KOPT-K1 (cell line): ENCODE data around the gene AFMID.
A peak's percentile ranks its signal among the peaks of the same experiment; 100 is the strongest.

Source experiments
- H3K27ac ChIP-seq: fragments of 200-600 bp; sonication (generic); 2 replicates; pipeline ENCODE4 v1.5.1; 2016; ENCODE audit warnings: antibody characterized with exemption, mild to moderate bottlenecking, low read depth, low read length; ENCODE audit not compliant: poor library complexity, severe bottlenecking
- H3K36me3 ChIP-seq: fragments of 200-600 bp; sonication (generic); 2 replicates; pipeline ENCODE4 v1.5.1; 2017; ENCODE audit warnings: antibody characterized with exemption, mild to moderate bottlenecking, low read length, moderate library complexity; ENCODE audit not compliant: insufficient read depth
- H3K9me3 ChIP-seq: fragments of 200-600 bp; sonication (generic); 2 replicates; pipeline ENCODE4 v1.5.1; 2017; ENCODE audit warnings: antibody characterized with exemption, low read length, mild to moderate bottlenecking; ENCODE audit not compliant: insufficient read depth, poor library complexity, severe bottlenecking

AFMID gene

DNA sequence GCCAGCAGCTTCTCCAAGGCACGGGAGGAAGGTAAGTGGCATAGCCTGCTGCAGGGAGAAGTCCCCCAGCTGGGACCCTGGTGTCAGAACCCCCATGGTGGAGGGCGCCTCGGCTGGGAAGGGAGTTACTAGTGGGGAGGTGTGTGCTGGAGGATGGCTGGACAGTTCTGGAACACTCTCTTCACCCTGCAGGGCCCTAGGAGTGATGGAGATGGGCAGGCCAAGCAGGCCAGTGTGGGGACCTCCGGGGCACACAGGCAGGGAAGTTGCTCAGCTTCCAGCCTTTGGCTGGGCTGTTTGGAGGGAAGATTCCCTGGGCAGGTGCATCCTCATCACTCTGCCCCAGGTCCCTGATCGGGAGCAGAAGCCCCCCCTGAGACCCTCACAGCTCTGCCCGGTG lies 40.3 kb upstream of the AFMID start:
- Histone ChIP-seq H3K27ac (no peak overlapping the region), H3K9me3 (no peaks in the 10 kb centered on the region), H3K36me3 (peaks cover 12% of the 10 kb centered on the region)

DNA sequence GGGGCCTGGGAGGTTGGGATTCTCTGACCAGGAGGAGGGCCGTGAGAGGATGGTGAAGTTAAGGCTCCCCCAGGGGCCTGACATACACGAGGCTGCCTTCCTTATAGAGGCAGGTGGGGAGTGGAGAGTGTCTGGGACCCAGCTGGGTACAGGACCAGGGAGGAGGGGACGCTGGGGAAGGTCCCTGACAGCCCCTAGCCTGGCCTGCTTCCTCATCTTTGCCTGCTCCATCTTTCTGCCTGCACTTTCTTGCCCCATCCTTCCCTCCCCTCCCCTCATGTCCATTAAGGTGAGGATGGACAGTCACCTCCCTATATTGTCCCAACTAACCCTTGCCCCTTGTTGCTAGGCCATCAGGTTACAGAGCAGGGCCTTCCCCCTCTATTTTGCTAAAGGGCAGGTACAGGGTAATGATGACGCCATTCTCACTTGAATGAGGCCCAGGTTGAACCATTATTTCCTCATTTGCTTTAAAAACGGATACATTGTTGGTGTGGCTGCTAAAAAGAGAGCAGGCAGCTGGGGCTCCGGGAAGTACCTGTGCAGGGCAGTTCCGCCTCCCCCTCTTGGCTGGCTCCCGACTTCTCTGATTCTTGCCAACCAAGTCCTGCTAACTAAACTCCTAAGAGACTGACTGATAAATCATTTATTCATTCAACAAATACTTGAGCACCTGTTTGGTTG lies 39.7 kb upstream of the AFMID start:
- H3K36me3 ChIP-seq, result peaks cover 6% of the 10 kb centered on the region
- no peaks in the 10 kb centered on the region for H3K9me3 ChIP-seq
- H3K27ac ChIP-seq, result no peak overlapping the region

DNA sequence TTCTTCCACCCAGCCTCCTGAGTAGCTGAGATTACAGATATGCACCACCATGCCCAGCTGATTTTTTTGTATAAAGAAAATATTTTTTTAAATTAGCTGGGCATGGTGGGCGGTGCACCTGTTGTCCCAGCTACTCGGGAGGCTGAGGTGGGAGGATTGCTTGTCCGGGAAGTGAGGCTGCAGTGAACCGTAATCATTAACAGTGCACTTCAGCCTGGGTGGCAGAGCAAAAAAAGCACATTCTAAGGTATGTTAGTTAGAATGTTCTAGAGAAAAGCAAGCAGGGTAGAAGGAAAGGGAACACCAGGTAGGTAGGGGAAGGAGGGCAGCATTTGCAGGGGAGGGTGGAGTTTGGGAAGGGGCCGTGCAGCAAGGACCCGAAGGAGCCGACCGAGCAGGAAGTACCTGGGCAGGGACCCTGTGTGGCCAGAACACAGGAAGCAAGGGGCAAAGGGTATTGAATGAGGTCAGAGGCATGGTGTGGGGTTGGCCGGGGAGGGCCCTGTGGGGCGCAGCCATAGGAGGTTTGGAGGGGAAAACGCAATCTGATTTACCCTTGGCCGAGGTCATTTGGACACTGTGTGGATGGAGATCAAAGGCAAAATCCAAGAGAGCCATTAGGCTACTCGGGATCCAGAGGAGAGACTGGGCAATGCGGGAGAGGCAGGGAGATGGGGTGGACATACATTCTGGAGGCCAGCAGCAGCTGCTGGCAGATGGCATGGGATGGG lies 38.7 kb upstream of the AFMID start:
- Histone ChIP-seq H3K36me3 (no peaks in the 10 kb centered on the region), H3K9me3 (no peaks in the 10 kb centered on the region), H3K27ac (no peak overlapping the region)

DNA sequence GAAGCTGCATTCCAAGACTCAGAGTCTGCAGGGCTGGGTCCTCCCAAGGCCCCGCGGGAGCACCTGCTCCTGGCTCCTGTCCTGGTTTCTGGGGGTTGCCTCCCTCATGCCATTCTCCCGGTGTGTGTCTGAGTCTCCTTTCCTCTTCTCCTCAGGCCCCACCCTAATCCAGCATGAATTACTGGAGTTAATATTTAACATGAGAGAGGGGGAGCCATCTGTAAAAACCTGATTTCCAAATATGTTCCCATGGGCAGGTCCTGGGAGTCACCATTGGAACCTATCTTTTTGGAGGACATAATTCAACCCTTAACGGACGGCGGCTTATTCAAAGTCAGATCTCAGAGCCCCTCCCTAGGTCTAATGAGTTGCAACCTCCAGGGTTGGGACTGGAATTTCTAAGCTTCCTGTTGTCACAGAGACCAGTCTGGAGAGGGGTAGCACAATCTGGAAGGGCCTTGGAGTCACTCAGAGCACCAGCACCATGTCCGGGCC lies 35.6 kb upstream of the AFMID start:
- Histone ChIP-seq H3K9me3 (no peaks in the 10 kb centered on the region), H3K27ac (no peak overlapping the region), H3K36me3 (no peaks in the 10 kb centered on the region)

DNA sequence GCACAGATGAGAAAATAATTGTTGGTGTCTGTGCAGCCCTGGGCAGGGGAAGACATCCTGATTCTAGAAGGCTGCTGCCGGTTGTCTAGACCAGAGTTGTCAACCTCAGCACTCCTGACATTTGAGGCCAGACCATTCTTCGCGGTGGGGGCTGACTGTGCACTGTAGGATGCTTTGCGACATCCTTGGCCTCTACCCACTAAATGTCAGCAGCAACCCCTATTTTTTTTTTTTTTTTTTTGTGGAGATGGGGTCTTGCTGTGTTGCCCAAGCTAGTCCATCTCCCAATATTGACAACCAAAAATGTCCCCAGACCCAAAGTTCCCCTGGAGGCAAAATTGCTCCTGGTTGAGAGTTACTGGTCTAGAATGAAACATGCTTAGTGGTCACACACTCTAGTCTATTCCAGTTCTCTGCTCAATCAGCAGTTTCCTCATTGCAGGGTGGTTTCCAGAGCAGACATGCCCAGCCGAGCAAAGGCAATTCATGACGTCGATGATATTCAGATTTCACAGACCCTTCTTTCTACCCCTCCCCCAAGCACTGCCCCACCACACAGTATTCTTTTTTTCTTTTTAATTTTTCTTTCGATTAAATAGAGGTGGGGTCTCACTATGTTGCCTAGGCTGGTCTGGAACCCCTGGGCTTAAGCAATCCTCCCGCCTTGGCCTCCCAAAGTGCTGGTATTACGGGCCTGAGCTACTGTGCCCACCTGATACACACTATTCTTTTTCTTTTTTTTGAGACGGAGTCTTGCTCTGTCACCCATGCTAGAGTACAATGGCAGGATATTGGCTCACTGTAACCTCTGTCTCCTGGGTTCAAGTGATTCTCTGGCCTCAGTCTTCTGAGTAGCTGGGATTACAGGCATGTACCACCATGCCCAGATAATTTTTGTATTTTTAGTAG lies 32.0 kb upstream of the AFMID start:
- no peaks in the 10 kb centered on the region for H3K9me3 ChIP-seq
- no peaks in the 10 kb centered on the region for H3K36me3 ChIP-seq
- no peak overlapping the region for H3K27ac ChIP-seq

DNA sequence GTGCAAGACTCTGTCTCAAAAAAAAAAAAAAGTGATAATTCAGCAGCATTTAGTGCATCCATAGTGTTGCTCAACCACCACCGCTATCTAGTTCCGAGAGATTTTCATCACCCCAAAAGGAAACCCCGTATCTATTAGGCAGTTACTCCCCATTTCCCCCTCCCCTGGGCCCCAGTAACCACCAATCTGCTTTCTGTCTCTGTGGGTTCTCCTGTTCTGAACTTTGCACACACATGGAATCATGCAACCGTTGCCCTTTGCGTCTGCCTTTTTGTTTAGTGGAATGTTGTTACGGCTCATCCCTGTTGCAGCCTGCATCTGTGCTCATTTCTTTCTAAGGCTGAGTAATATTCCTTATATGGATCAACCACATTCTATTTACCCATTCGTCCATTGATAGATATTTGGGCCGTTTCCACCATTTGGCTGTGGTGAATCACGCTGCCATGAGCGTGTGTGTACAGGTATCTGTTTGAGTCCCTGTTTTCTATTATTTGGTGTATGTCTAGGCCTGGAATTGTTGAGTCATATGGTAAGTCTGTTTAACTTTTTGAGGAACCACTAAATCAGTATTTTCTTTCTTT lies 27.5 kb upstream of the AFMID start:
- H3K9me3 ChIP-seq, result no peaks in the 10 kb centered on the region
- no peak overlapping the region for H3K27ac ChIP-seq
- H3K36me3 ChIP-seq, result no peaks in the 10 kb centered on the region

DNA sequence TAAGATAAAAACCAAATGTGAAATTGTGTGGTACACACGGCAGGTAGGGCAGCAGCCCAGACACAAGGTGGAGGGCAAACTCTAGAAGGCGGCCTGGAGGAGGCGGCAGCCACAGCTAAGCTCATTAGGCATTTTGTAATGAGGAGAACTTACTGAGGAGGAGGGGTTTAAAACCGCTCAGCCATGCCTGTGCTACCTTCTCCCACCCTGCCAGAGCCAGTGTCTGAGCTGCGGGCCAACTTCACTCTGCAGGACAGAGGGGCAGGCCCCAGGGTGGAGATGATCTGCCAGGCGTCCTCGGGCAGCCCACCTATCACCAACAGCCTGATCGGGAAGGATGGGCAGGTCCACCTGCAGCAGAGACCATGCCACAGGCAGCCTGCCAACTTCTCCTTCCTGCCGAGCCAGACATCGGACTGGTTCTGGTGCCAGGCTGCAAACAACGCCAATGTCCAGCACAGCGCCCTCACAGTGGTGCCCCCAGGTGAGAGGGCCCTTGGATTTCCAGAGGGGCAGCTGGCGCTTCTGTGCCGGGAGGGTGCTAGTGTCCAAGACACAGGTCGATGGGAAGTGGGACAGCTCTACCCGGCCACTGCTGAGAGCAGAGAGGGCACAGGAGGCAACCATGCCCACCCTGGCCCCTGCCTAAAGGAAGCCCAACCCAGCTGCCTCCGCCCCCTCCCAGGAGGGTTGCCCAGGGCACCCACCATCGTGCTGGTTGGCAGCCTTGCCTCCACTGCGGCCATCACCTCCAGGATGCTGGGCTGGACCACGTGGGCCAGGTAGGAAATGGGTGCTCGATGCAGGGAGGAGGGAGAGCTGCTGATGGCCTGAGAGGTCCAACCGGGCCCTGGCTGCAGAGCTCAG lies 23.0 kb upstream of the AFMID start:
- Histone ChIP-seq H3K9me3 (no peaks in the 10 kb centered on the region), H3K27ac (no peak overlapping the region), H3K36me3 (no peaks in the 10 kb centered on the region)

DNA sequence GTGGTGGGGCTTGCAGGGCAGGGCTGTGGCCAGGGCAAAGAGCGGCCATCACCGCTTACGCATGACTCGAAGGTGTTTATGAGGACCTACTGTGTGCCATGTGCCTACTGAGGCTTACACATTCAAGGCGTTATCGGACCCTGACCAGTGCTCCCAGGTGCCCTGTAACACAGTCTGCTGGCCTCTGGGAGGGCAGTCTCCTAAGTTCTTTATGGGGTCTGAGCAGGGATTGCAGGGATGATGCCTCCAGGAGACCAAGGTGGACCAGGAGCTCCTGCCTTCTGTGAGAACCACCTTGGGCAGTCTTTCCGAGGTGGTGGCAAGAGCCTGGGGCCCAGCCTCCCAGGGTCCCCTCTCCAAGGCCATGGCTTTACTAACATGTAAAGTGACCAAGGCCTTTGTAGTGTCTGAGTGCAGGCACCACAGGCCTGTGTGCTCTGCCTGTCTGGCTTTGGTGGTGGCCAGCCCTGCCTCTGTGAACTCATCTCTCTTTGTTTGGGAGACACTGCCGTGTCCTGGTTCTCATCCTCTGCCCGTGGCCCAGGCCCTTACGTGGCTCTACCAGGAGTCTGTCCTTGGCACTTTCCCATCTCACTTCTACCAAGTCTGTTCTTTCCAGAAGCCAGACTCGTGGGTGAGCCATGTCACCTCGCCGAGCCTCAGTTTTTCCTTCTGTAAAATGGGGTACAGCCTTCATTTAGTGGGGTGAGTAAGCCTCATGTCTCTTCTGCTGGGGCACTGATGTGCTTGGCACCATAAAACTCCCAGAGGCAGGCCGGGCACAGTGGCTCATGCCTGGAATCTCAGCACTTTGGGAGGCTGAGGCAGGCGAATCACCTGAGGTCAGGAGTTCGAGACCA lies 22.2 kb upstream of the AFMID start:
- Histone ChIP-seq H3K27ac (no peak overlapping the region), H3K9me3 (no peaks in the 10 kb centered on the region), H3K36me3 (no peaks in the 10 kb centered on the region)

DNA sequence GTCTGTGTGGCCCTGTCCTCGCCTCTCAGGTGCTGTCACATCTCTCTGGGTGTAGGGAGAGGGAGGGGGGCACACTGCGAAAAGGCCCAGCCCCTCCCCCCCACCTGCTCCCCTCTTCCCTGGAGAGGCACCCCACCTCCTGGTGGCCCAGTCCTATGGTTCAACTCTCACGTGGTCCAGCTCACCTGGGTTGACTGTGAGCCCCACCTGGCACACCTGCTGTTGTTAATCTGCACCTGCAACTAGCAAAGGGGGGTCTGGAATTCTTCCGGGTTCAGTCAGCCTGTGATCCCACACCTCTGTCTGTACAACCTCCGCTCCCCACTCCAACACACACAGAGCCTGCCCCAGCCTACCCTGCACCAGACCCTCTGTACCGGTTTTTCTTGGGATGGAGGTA lies 20.7 kb upstream of the AFMID start:
- Histone ChIP-seq H3K27ac (no peak overlapping the region), H3K9me3 (no peaks in the 10 kb centered on the region), H3K36me3 (no peaks in the 10 kb centered on the region)

DNA sequence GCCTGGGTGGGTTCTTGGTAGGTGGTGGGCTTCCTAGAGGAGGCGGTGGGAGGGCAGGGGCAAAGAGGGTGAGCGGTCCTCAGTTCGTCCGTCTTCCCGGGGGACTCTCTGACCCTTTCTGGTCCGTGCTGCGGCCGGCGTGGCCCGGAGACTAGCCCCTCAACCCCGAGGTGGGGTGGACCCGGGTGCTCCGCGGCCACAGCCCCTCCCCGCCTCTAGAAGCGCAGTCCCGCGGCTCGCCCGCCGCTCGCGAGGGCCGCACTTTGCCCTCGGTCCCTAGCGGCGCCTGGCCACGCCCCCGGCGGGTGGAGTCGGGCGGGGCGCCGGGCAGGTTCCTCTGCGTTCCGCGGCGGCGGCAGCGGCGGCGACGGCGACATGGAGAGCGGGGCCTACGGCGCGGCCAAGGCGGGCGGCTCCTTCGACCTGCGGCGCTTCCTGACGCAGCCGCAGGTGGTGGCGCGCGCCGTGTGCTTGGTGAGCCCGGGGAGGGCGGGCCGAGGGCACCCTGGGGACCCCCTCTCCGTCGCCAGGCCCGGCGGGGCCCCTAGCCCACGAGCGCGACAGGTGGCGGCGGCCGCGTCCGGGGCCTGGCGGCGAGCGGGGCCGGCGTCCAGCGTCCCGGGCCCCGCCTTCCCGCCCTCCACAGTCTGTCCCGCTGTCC lies 18.8 kb upstream of the AFMID start, which contains the start of gene SYNGR2:
Gene SYNGR2, plus strand, starts transcription at position 340 of the 661 bp plus-strand sequence. Its CDS starts 36 bp downstream, at position 376.
- no peaks in the 10 kb centered on the region for H3K9me3 ChIP-seq
- H3K36me3 ChIP-seq, result peaks cover 13% of the 10 kb centered on the region; the same call in 1 of the 2 replicates
- peak within 1 kb of the TSS; percentile 3 for H3K27ac ChIP-seq

DNA sequence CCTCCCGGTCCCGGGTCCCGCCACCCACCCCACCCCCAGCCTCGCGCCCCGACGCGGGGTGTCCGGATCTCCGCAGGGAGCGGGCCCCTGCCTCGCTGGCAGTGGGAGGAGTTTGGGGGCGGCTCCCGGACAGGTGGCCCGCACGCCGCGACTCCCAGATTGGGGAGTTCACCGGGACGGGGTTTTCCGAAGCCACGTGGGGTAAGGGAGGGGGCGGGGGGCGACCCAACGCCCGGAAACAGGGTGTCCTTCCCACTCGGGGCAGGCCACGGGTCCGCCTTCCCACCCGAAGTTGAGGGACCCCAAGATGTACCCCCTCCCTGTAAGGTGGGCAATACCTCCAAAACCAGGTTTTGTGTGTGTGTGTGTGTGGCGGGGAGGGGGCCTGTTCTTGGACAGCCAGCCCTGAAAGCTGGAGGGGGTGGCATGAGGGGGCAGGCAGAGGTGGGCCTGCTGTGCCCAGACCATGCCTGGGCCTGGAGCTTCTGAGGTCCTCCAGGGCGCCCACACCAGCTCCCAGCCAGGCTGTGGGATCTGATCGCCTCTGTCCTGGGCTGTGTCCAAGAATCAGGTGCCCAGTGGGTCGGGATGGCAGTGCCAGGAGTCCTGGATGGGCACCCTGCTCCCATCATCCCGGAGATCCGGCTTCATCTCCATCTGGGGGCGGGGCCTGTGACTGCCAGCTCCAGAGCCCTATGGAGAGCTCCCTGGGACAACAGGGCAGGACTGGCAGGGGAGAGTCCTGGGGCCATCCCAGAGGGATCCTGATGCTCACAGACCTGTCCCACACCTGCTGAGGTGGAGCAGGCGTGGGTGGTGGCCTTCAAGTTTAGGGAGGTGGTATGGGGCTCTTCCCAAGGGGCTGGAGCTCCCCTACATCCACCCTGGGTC lies 18.0 kb upstream of the AFMID start:
- peaks cover 20% of the 10 kb centered on the region; the same call in 1 of the 2 replicates for H3K36me3 ChIP-seq
- peak overlapping the region; percentile 3 for H3K27ac ChIP-seq
- no peaks in the 10 kb centered on the region for H3K9me3 ChIP-seq
